Subcutaneous adipose tissue (tissue), 4 donors: ENCODE data around the gene PELI1. TPM values are rescaled to one million over a fixed set of nuclear protein-coding genes. Genes with fewer than 3 reads are reported as not detected.

ENCODE experiments used
- CTCF ChIP-seq: fragments of 450-650 bp; IDR thresholded peaks from one replicate; pipeline ENCODE4 v1.5.1; 2016; ENCODE audit warnings: low read depth, mild to moderate bottlenecking, control low read depth, antibody characterized with exemption, moderate library complexity
- total RNA-seq, 4 donors: library from RNA; depleted of rRNA; stranded (reverse); fragments of >200 nt; gene quantifications; one replicate each; pipeline ENCODE4 v1.1.0, GENCODE V29; 2016

The PELI1 gene
- total RNA-seq, 4 donors from 2014 or later = 24.7 to 58.5 (median 28.4) TPM

- TF ChIP-seq CTCF = no peak
These were observed 32.2 kb downstream of the PELI1 start for GRCh38 chr2:64112016-64112415.

GRCh38 chr2:64111426-64111825 is 32.8 kb downstream of the PELI1 start:
- no peak for TF ChIP-seq CTCF

- TF ChIP-seq CTCF = no peak
These were observed 35.5 kb downstream of the PELI1 start for GRCh38 chr2:64108666-64109241.

- no peak for TF ChIP-seq CTCF
These were observed 37.7 kb downstream of the PELI1 start for GRCh38 chr2:64106481-64106880.

- no peak for TF ChIP-seq CTCF
These were observed 38.4 kb downstream of the PELI1 start for GRCh38 chr2:64105670-64106461.

GRCh38 chr2:64104933-64105332 is 39.3 kb downstream of the PELI1 start:
- TF ChIP-seq CTCF = no peak

- no peak for TF ChIP-seq CTCF
These were observed 43.1 kb downstream of the PELI1 start for GRCh38 chr2:64101141-64101591.
